Naive thymus-derived CD4-positive, alpha-beta T cell (primary cell): ENCODE data around the gene FOXJ3. TPM values are rescaled to one million over a fixed set of nuclear protein-coding genes. Genes with fewer than 3 reads are reported as not detected.

ENCODE experiments used
- ATAC-seq: fragments of 150-1000 bp; cut with Tn5 transposase; 2 replicates; pipeline ENCODE4 v1.10.0; 2021; ENCODE audit warnings: mild to moderate bottlenecking, moderate library complexity
- CTCF ChIA-PET: fragments of 350-600 bp; sonication (Branson Sonifier 250); formaldehyde crosslinking; loops from one replicate; lab custom pipeline; 2021; ENCODE audit warnings: antibody characterized with exemption; lab: Charles Lee
- POLR2A ChIA-PET: fragments of 350-600 bp; sonication (Branson Sonifier 250); formaldehyde crosslinking; loops from one replicate; lab custom pipeline; 2021; ENCODE audit warnings: antibody characterized with exemption, inconsistent platforms; lab: Charles Lee
- DNase-seq, 9 donors: peaks; one replicate each; pipeline versions ENCODE4 v3.0.0 to v3.0.0-alpha.2; 2020 to 2022; ENCODE audit warnings: mixed read lengths in 1 of 9
- H3K27ac ChIP-seq: one replicate; pipeline ENCODE4 v1.7.0; 2013; ENCODE audit warnings: mild to moderate bottlenecking, low read depth, low read length, moderate library complexity
- H3K27me3 ChIP-seq, 2 donors: one replicate each; pipeline ENCODE4 v1.7.0; 2013; ENCODE audit warnings: low read length in 2 of 2, mild to moderate bottlenecking in 2 of 2, moderate library complexity in 2 of 2; ENCODE audit not compliant: control insufficient read depth in 2 of 2, insufficient read depth in 2 of 2
- H3K36me3 ChIP-seq, 3 experiments: 1 replicate in 2 of 3; 2 replicates in 1 of 3; pipeline ENCODE4 v1.7.0; 2013; ENCODE audit warnings: low read length in 3 of 3, mild to moderate bottlenecking in 3 of 3, moderate library complexity in 1 of 3; ENCODE audit not compliant: insufficient read depth in 3 of 3, control insufficient read depth in 2 of 3
- H3K4me1 ChIP-seq, 2 donors: one replicate each; pipeline ENCODE4 v1.7.0; 2013; ENCODE audit warnings: low read length in 2 of 2, mild to moderate bottlenecking in 2 of 2, moderate library complexity in 1 of 2; ENCODE audit not compliant: control insufficient read depth in 2 of 2, insufficient read depth in 2 of 2
- H3K4me3 ChIP-seq: 2 replicates; pipeline ENCODE4 v1.7.0; 2013; ENCODE audit warnings: mild to moderate bottlenecking, low read length
- H3K9me3 ChIP-seq, 3 experiments: 1 replicate in 2 of 3; 2 replicates in 1 of 3; pipeline ENCODE4 v1.7.0; 2013; ENCODE audit warnings: low read length in 3 of 3; ENCODE audit not compliant: control insufficient read depth in 2 of 3
- H3K27ac Mint-ChIP-seq, 9 donors: one replicate each; pipeline ENCODE4 v1.8.0; 2020 to 2022; ENCODE audit warnings: mixed read lengths in 9 of 9, mild to moderate bottlenecking in 8 of 9, moderate library complexity in 5 of 9, inconsistent platforms in 2 of 9
- H3K27me3 Mint-ChIP-seq, 5 donors: one replicate each; pipeline ENCODE4 v1.8.0; 2021 to 2022; ENCODE audit warnings: mixed read lengths in 5 of 5, mild to moderate bottlenecking in 1 of 5
- H3K36me3 Mint-ChIP-seq, 5 donors: one replicate each; pipeline ENCODE4 v1.8.0; 2020 to 2022; ENCODE audit warnings: mixed read lengths in 5 of 5, mild to moderate bottlenecking in 3 of 5, inconsistent platforms in 1 of 5
- H3K4me1 Mint-ChIP-seq, 7 donors: one replicate each; pipeline ENCODE4 v1.8.0; 2020 to 2022; ENCODE audit warnings: mixed read lengths in 7 of 7, mild to moderate bottlenecking in 3 of 7, inconsistent platforms in 1 of 7
- H3K4me3 Mint-ChIP-seq, 10 donors: one replicate each; pipeline ENCODE4 v1.8.0; 2020 to 2022; ENCODE audit warnings: mild to moderate bottlenecking in 10 of 10, mixed read lengths in 10 of 10, moderate library complexity in 6 of 10, inconsistent platforms in 2 of 10
- H3K9me3 Mint-ChIP-seq, 11 donors: one replicate each; pipeline ENCODE4 v1.8.0; 2020 to 2022; ENCODE audit warnings: mixed read lengths in 11 of 11, mild to moderate bottlenecking in 4 of 11, inconsistent platforms in 1 of 11, moderate library complexity in 1 of 11
- intact Hi-C, 2 donors: fragments of 100-400 bp; cut with micrococcal nuclease; formaldehyde crosslinking; loops; one replicate each; pipeline ENCODE4 v1.15.1; 2023
- polyA plus RNA-seq, 2 donors: library from polyadenylated mRNA; unstranded; fragments of 300-500 nt; fragmentation: Illumina TruSeq; gene quantifications; one replicate each; pipeline ENCODE4 v1.2.3, GENCODE V29; 2021
- total RNA-seq, 6 experiments: library from RNA in 5 of 6; stranded (reverse) in 5 of 6; gene quantifications; 1 replicate in 5 of 6; 2 replicates in 1 of 6; pipeline ENCODE4 v1.2.3 and lab custom pipeline; 2021 to 2026

Gene FOXJ3
- total and polyA plus RNA-seq, 7 experiments from 2014 or later = 38.9 to 93.3 (median 70.0) TPM

- H3K27ac ChIP-seq = no peak overlapping the region
- ChIA-PET POLR2A (no interaction called here), CTCF (no interaction called here)
- Mint-ChIP-seq H3K4me1 (peaks cover 0 to 7% (median 5%) of the 10 kb centered on the region in 7 donors), H3K27me3 (peaks cover 2 to 8% (median 6%) of the 10 kb centered on the region in 5 donors), H3K27ac (no peak overlapping the region), H3K9me3 (no peaks in the 10 kb centered on the region), H3K36me3 (no peaks in the 10 kb centered on the region), H3K4me3 (no peak overlapping the region)
- no peaks in the 10 kb centered on the region for H3K9me3 ChIP-seq
- no peak overlapping the region for H3K4me3 ChIP-seq
- peaks cover 0 to 6% of the 10 kb centered on the region in 2 donors for H3K27me3 ChIP-seq
- intact Hi-C loops = loop anchor here in 1 of 2 donors (10.0 kb wide), 1 partner anchor 571 kb away; no protein-coding TSS in a partner anchor
- ATAC-seq (no peak), DNase-seq (no peak)
- H3K4me1 ChIP-seq = no peaks in the 10 kb centered on the region
- H3K36me3 ChIP-seq = no peaks in the 10 kb centered on the region
Measured at GRCh38 chr1:42145389-42145716, 189.7 kb downstream of the FOXJ3 start.

- Histone ChIP-seq H3K27me3 (peaks cover 0 to 6% of the 10 kb centered on the region in 2 donors), H3K36me3 (no peaks in the 10 kb centered on the region), H3K4me3 (no peak overlapping the region), H3K4me1 (no peaks in the 10 kb centered on the region), H3K27ac (no peak overlapping the region), H3K9me3 (no peaks in the 10 kb centered on the region)
- intact Hi-C loops = loop anchor here in 1 of 2 donors (10.0 kb wide), 1 partner anchor 570 kb away; no protein-coding TSS in a partner anchor
- Mint-ChIP-seq H3K4me1 (peaks cover 0 to 7% (median 5%) of the 10 kb centered on the region in 7 donors), H3K36me3 (no peaks in the 10 kb centered on the region), H3K9me3 (no peaks in the 10 kb centered on the region), H3K27ac (no peak overlapping the region), H3K4me3 (no peak overlapping the region), H3K27me3 (peaks cover 0 to 5% (median 3%) of the 10 kb centered on the region in 5 donors)
- ChIA-PET CTCF (no interaction called here), POLR2A (no interaction called here)
- DNase-seq = no peak
- no peak for ATAC-seq
Measured at GRCh38 chr1:42144711-42145388, 190.2 kb downstream of the FOXJ3 start.

DNA sequence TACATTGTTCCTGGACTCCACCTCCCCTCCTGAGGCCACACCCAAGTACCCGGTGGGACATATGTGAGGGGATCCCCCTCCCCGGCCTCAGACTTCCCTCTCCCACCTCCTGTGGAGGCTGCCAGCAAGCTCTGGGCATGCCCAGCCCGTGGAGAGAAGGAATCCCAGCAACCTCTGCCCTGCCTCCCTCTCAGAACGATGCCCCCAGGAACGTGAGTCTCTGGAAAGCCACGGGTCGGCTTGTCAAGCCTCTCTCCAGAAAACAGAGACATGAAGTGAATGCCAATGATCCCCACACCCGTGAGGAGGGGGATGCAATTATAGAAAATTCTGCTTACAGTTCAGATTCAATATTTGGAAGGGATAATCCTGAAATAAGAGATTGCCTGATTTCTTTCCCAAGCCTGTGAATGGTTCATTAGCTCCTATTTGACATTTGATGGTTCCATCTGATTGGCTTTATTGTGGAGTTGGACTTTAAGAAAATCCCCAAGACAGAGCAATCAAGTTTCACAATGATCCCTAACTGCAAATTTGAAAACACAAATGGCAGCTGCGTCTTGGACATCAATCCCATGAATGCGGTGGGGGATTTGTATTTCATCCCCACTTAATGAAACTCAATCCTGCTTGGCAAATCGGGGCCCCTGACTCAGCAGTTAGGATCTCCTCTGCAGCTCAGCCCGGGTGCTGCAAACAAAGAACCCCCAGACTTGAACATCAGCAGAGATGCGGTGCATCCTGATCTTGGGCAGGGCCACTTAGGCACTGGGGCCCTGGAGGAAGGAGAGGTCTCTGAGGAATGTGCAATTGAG is 190.9 kb downstream of the FOXJ3 start:
- intact Hi-C loops = loop anchor here in 1 of 2 donors (10.0 kb wide), 1 partner anchor 569 kb away; no protein-coding TSS in a partner anchor
- Histone ChIP-seq H3K9me3 (no peaks in the 10 kb centered on the region), H3K4me3 (no peak overlapping the region), H3K27me3 (peaks cover 0 to 6% of the 10 kb centered on the region in 2 donors), H3K4me1 (no peaks in the 10 kb centered on the region), H3K36me3 (no peaks in the 10 kb centered on the region), H3K27ac (no peak overlapping the region)
- no peaks in the 10 kb centered on the region for H3K9me3 Mint-ChIP-seq
- H3K4me3 Mint-ChIP-seq = no peak overlapping the region
- CTCF ChIA-PET = interaction anchor here (0.6 kb wide), 1 partner anchor 930 kb away, joined by 3 read pairs; no protein-coding TSS in a partner anchor
- no peak overlapping the region for H3K27ac Mint-ChIP-seq
- DNase-seq (no peak), ATAC-seq (no peak)
- no peaks in the 10 kb centered on the region for H3K36me3 Mint-ChIP-seq
- POLR2A ChIA-PET = no interaction called here
- peaks cover 0 to 6% (median 4%) of the 10 kb centered on the region in 5 donors for H3K27me3 Mint-ChIP-seq
- peaks cover 0 to 7% (median 5%) of the 10 kb centered on the region in 7 donors for H3K4me1 Mint-ChIP-seq

DNA sequence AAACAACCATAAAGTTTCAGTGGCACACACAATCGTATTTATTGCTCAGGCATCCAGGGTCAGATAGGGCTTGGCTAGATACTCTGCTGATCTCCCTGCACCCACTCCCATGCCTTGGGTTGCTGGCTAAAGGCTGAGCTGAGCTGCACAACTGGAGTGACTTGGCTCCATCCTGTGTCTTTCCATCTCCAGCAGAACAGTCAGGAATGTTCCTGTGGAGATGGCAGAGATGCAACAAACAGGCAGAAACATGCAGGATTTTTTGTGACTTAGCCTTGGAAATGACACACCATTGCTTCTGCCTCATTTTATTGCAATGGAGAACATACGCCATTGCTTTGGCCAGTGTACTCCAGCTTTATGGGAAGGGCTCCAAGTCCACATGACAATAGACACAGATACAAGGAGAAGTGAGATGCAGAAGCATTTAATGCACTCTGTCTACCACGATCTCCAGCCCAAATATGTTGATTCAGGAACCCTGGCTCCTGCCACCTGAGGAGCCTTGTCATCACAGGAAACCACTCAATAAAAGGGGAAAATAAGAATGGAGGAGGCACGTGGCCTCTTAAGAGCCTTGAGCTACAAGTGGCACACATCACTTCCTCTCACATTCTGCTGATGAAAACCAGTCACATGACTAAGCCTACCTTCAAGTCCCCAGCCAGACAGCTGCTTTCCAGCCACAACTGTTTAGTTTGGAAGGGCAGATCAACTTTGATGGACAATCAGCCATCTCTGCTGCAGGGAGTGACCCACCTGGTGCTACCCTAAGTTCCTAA is 191.9 kb downstream of the FOXJ3 start:
- Mint-ChIP-seq H3K4me3 (no peak overlapping the region), H3K9me3 (no peaks in the 10 kb centered on the region), H3K36me3 (no peaks in the 10 kb centered on the region), H3K4me1 (peaks cover 0 to 7% (median 5%) of the 10 kb centered on the region in 7 donors), H3K27ac (no peak overlapping the region), H3K27me3 (peaks cover 0 to 6% (median 4%) of the 10 kb centered on the region in 5 donors)
- POLR2A ChIA-PET = no interaction called here
- Histone ChIP-seq H3K4me3 (no peak overlapping the region), H3K27me3 (peaks cover 0 to 6% of the 10 kb centered on the region in 2 donors), H3K27ac (no peak overlapping the region), H3K9me3 (no peaks in the 10 kb centered on the region), H3K36me3 (no peaks in the 10 kb centered on the region), H3K4me1 (no peaks in the 10 kb centered on the region)
- CTCF ChIA-PET = no interaction called here
- DNase-seq (no peak), ATAC-seq (no peak)
- intact Hi-C loops = loop anchor here in 1 of 2 donors (10.0 kb wide), 1 partner anchor 568 kb away; no protein-coding TSS in a partner anchor

DNA sequence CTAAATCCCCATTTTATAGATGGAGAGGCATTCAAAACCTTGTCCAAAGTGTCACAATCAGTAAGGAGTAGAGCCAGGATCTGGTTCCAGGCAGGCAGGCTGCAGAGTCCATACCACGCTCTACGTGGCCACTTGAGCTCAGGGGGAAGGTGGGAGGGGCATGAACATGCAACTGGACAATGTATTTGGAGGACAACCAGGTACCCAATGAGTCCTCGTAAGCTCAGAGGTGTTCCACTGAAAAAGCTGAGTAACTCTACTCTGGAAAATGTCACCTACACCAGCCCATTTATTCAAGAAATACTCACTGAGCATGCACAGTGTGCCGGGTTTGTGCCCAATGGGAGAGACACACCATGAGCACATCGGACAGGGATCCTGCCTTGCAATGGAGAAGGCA is 193.1 kb downstream of the FOXJ3 start:
- H3K4me3 ChIP-seq = no peak overlapping the region
- intact Hi-C loops = loop anchor here in 1 of 2 donors (10.0 kb wide), 1 partner anchor 567 kb away; no protein-coding TSS in a partner anchor
- ATAC-seq (no peak), DNase-seq (no peak)
- H3K27ac Mint-ChIP-seq = no peak overlapping the region
- ChIA-PET POLR2A (no interaction called here), CTCF (no interaction called here)
- no peaks in the 10 kb centered on the region for H3K9me3 ChIP-seq
- H3K4me1 Mint-ChIP-seq = peaks cover 0 to 7% (median 5%) of the 10 kb centered on the region in 7 donors
- peaks cover 0 to 6% of the 10 kb centered on the region in 2 donors for H3K27me3 ChIP-seq
- H3K4me1 ChIP-seq = no peaks in the 10 kb centered on the region
- peaks cover 0 to 6% (median 5%) of the 10 kb centered on the region in 5 donors for H3K27me3 Mint-ChIP-seq
- no peaks in the 10 kb centered on the region for H3K36me3 ChIP-seq
- H3K36me3 Mint-ChIP-seq = no peaks in the 10 kb centered on the region
- H3K9me3 Mint-ChIP-seq = no peaks in the 10 kb centered on the region
- H3K4me3 Mint-ChIP-seq = no peak overlapping the region
- H3K27ac ChIP-seq = no peak overlapping the region

DNA sequence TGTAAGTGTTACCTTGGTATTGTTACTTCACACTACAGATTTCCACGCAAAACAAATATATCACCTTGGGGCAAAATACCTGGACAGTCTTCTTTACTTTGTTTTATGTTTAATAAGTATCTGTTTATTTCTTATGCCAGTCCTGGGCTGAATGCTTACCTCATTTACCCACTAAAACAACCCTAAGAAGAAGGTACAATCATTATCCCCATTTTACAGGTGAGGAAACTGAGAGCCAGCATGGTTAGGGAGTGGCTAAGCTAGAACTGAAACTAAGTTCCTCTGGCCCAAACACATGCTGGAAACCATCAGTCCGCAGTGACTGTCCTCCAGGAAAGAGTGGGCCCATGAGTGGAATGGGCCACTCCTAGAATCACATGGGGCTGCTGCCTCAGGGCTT is 194.8 kb downstream of the FOXJ3 start:
- H3K36me3 Mint-ChIP-seq = no peaks in the 10 kb centered on the region
- intact Hi-C loops = loop anchor here in 1 of 2 donors (10.0 kb wide), 1 partner anchor 565 kb away; no protein-coding TSS in a partner anchor
- CTCF ChIA-PET = interaction anchor here (0.6 kb wide), 1 partner anchor 66 kb away, joined by 3 read pairs; no protein-coding TSS in a partner anchor
- ATAC-seq = no peak
- DNase-seq = no peak
- H3K27me3 ChIP-seq = no peaks in the 10 kb centered on the region
- H3K36me3 ChIP-seq = no peaks in the 10 kb centered on the region
- H3K9me3 Mint-ChIP-seq = no peaks in the 10 kb centered on the region
- H3K4me3 ChIP-seq = no peak overlapping the region
- H3K27ac ChIP-seq = no peak overlapping the region
- H3K4me3 Mint-ChIP-seq = no peak overlapping the region
- no peak overlapping the region for H3K27ac Mint-ChIP-seq
- H3K9me3 ChIP-seq = no peaks in the 10 kb centered on the region
- H3K4me1 ChIP-seq = no peaks in the 10 kb centered on the region
- peaks cover 0 to 7% (median 5%) of the 10 kb centered on the region in 7 donors for H3K4me1 Mint-ChIP-seq
- peaks cover 0 to 12% (median 5%) of the 10 kb centered on the region in 5 donors for H3K27me3 Mint-ChIP-seq
- POLR2A ChIA-PET = no interaction called here
